GM18907 (cell line): ENCODE data around the gene SCAMP1.

Source experiments
- ATAC-seq: cut with Tn5 transposase; IDR thresholded peaks from one replicate; pipeline ENCODE4 v1.9.1; 2021; ENCODE audit warnings: mild to moderate bottlenecking, moderate library complexity; ENCODE audit not compliant: unreplicated experiment

SCAMP1 gene

GRCh38 chr5:78490709-78491485, 130.5 kb downstream of the SCAMP1 start:
- ATAC-seq, result no peak

GRCh38 chr5:78492224-78492623, 131.8 kb downstream of the SCAMP1 start:
- no peak for ATAC-seq

GRCh38 chr5:78492650-78493049, 132.2 kb downstream of the SCAMP1 start:
- no peak for ATAC-seq

- no peak for ATAC-seq
Observed at GRCh38 chr5:78495800-78496199, 135.4 kb downstream of the SCAMP1 start.

GRCh38 chr5:78496373-78496772, 136.0 kb downstream of the SCAMP1 start:
- ATAC-seq, result no peak

- peak; percentile 65 for ATAC-seq
Observed at GRCh38 chr5:78497573-78498533, 137.4 kb downstream of the SCAMP1 start.

GRCh38 chr5:78499485-78499884, 139.1 kb downstream of the SCAMP1 start:
- ATAC-seq, result no peak

GRCh38 chr5:78500028-78500427, 139.6 kb downstream of the SCAMP1 start:
- no peak for ATAC-seq

GRCh38 chr5:78500871-78501270, 140.5 kb downstream of the SCAMP1 start:
- no peak for ATAC-seq

- no peak for ATAC-seq
Observed at GRCh38 chr5:78501411-78502352, 141.3 kb downstream of the SCAMP1 start.

- no peak for ATAC-seq
Observed at GRCh38 chr5:78503958-78504653, 143.7 kb downstream of the SCAMP1 start.

GRCh38 chr5:78504704-78505677, 144.6 kb downstream of the SCAMP1 start:
- no peak for ATAC-seq

- ATAC-seq, result no peak
Observed at GRCh38 chr5:78505860-78506259, 145.4 kb downstream of the SCAMP1 start.

- no peak for ATAC-seq
Observed at GRCh38 chr5:78506261-78507024, 146.0 kb downstream of the SCAMP1 start.

GRCh38 chr5:78507531-78507930, 147.1 kb downstream of the SCAMP1 start:
- ATAC-seq, result no peak

GRCh38 chr5:78508186-78508765, 147.9 kb downstream of the SCAMP1 start:
- no peak for ATAC-seq

GRCh38 chr5:78509145-78509865, 148.9 kb downstream of the SCAMP1 start:
- ATAC-seq, result no peak
